Measurements from ENCODE around the gene CPTP. TPM values are rescaled to one million over a fixed set of nuclear protein-coding genes. Genes with fewer than 3 reads are reported as not detected.

Gene CPTP
- total and polyA plus RNA-seq, 2 of the 13 experiments (the other 11 are each of a cell fraction or from before 2014, with no cell fraction given), result 5.5 to 9.3 TPM

DNA sequence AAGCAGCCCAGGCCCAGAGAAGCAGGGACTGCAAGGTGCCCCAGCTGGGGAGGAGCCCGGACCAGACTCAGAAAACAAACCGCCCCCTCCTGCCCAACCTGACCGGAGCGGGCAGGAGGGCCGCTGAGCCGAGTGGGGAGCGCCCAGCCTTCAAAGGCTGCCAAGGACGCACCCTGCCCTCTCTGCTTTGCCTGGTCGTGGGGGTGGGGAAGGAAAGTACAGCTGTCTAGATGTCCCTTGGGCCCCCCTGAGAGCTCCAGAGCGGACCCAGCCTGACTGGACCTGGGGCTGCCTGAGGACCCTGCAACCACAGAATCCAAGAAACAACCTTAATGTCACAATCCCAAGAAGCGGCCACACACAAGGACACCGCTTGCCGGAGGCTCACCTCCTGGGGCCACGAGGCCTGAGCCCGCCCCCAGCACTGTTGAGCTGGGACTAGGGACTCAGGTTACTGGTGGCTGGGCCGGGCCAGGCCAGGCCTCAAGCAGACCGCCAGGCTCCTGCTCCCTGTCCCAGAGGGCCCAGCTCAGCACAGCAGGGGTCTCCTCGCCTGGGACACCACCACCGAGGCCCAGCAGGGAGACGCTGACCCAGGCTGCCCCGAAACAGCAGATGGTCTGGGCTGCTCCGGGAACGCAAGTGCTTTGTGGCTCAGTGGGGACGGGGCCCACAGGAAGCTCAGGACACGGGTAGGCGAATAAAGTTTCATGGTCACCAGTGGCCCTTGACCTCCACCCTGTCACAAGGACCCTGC is 23.2 kb downstream of the CPTP start (continued):
- TF ChIP-seq, protein P1, sequence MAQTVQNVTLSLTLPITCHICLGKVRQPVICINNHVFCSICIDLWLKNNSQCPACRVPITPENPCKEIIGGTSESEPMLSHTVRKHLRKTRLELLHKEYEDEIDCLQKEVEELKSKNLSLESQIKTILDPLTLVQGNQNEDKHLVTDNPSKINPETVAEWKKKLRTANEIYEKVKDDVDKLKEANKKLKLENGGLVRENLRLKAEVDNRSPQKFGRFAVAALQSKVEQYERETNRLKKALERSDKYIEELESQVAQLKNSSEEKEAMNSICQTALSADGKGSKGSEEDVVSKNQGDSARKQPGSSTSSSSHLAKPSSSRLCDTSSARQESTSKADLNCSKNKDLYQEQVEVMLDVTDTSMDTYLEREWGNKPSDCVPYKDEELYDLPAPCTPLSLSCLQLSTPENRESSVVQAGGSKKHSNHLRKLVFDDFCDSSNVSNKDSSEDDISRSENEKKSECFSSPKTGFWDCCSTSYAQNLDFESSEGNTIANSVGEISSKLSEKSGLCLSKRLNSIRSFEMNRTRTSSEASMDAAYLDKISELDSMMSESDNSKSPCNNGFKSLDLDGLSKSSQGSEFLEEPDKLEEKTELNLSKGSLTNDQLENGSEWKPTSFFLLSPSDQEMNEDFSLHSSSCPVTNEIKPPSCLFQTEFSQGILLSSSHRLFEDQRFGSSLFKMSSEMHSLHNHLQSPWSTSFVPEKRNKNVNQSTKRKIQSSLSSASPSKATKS (CRISPR knock-in tag; IDR thresholded peaks at IDR 0.05), result no peak
- TF ChIP-seq HNRNPL (IDR thresholded peaks at IDR 0.05; ENCODE audit: low read depth, low read length), result peak; percentile 92
- TF ChIP-seq KMT2A (CRISPR knock-in tag; IDR thresholded peaks at IDR 0.05), result no peak
- no peak for TF ChIP-seq ZNF720 (CRISPR knock-in tag; IDR thresholded peaks at IDR 0.05)
- no peak for TF ChIP-seq MYNN (CRISPR knock-in tag; IDR thresholded peaks at IDR 0.05; ENCODE audit: low read depth)
- peak; percentile 85; the same call in 1 of the 2 replicates for TF ChIP-seq SNAI1 (CRISPR knock-in tag; IDR thresholded peaks at IDR 0.05; ENCODE audit: borderline replicate concordance)
- no peak for TF ChIP-seq TOPORS (CRISPR knock-in tag; IDR thresholded peaks at IDR 0.05)
- TF ChIP-seq, protein P2, sequence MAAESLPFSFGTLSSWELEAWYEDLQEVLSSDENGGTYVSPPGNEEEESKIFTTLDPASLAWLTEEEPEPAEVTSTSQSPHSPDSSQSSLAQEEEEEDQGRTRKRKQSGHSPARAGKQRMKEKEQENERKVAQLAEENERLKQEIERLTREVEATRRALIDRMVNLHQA (CRISPR knock-in tag; IDR thresholded peaks at IDR 0.05), result no peak
- TF ChIP-seq ZNF382 (CRISPR knock-in tag; IDR thresholded peaks at IDR 0.05; ENCODE audit: borderline replicate concordance), result no peak
- TF ChIP-seq, protein P3, sequence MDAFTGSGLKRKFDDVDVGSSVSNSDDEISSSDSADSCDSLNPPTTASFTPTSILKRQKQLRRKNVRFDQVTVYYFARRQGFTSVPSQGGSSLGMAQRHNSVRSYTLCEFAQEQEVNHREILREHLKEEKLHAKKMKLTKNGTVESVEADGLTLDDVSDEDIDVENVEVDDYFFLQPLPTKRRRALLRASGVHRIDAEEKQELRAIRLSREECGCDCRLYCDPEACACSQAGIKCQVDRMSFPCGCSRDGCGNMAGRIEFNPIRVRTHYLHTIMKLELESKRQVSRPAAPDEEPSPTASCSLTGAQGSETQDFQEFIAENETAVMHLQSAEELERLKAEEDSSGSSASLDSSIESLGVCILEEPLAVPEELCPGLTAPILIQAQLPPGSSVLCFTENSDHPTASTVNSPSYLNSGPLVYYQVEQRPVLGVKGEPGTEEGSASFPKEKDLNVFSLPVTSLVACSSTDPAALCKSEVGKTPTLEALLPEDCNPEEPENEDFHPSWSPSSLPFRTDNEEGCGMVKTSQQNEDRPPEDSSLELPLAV (CRISPR knock-in tag; conservative IDR thresholded peaks at IDR 0.05; ENCODE audit: low read depth), result no peak
- TF ChIP-seq, protein P4, sequence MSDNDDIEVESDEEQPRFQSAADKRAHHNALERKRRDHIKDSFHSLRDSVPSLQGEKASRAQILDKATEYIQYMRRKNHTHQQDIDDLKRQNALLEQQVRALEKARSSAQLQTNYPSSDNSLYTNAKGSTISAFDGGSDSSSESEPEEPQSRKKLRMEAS (IDR thresholded peaks at IDR 0.05), result peak; percentile 63
- no peak for TF ChIP-seq ZNF20 (CRISPR knock-in tag; IDR thresholded peaks at IDR 0.05)
- TF ChIP-seq ZFP36L2 (CRISPR knock-in tag; IDR thresholded peaks at IDR 0.05), result no peak
- TF ChIP-seq, protein P5, sequence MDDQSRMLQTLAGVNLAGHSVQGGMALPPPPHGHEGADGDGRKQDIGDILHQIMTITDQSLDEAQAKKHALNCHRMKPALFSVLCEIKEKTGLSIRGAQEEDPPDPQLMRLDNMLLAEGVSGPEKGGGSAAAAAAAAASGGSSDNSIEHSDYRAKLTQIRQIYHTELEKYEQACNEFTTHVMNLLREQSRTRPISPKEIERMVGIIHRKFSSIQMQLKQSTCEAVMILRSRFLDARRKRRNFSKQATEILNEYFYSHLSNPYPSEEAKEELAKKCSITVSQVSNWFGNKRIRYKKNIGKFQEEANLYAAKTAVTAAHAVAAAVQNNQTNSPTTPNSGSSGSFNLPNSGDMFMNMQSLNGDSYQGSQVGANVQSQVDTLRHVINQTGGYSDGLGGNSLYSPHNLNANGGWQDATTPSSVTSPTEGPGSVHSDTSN (CRISPR knock-in tag; IDR thresholded peaks at IDR 0.05; ENCODE audit: borderline replicate concordance), result no peak
- no peak for TF ChIP-seq ZNF562 (CRISPR knock-in tag; IDR thresholded peaks at IDR 0.05; ENCODE audit: borderline replicate concordance)
- no peak for TF ChIP-seq RFX5 (IDR thresholded peaks at IDR 0.05; ENCODE audit: low read depth, low read length)
- 0 out of 2 replicates have a peak, but pooled peaks have one; percentile 11 for TF ChIP-seq CBX5 (CRISPR knock-in tag; IDR thresholded peaks at IDR 0.05; ENCODE audit: borderline replicate concordance)
- TF ChIP-seq, protein P6, sequence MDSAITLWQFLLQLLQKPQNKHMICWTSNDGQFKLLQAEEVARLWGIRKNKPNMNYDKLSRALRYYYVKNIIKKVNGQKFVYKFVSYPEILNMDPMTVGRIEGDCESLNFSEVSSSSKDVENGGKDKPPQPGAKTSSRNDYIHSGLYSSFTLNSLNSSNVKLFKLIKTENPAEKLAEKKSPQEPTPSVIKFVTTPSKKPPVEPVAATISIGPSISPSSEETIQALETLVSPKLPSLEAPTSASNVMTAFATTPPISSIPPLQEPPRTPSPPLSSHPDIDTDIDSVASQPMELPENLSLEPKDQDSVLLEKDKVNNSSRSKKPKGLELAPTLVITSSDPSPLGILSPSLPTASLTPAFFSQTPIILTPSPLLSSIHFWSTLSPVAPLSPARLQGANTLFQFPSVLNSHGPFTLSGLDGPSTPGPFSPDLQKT (CRISPR knock-in tag; IDR thresholded peaks at IDR 0.05; ENCODE audit: borderline replicate concordance), result no peak
- no peak for TF ChIP-seq RAD51 (IDR thresholded peaks at IDR 0.05; ENCODE audit: borderline replicate concordance)
- TF ChIP-seq MIXL1 (CRISPR knock-in tag; IDR thresholded peaks at IDR 0.05), result no peak
- TF ChIP-seq, protein P7, sequence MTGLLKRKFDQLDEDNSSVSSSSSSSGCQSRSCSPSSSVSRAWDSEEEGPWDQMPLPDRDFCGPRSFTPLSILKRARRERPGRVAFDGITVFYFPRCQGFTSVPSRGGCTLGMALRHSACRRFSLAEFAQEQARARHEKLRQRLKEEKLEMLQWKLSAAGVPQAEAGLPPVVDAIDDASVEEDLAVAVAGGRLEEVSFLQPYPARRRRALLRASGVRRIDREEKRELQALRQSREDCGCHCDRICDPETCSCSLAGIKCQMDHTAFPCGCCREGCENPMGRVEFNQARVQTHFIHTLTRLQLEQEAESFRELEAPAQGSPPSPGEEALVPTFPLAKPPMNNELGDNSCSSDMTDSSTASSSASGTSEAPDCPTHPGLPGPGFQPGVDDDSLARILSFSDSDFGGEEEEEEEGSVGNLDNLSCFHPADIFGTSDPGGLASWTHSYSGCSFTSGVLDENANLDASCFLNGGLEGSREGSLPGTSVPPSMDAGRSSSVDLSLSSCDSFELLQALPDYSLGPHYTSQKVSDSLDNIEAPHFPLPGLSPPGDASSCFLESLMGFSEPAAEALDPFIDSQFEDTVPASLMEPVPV (CRISPR knock-in tag; IDR thresholded peaks at IDR 0.05), result no peak
- peak; percentile 62; the same call in 1 of the 2 replicates for TF ChIP-seq MYC (CRISPR knock-in tag; IDR thresholded peaks at IDR 0.05; ENCODE audit: borderline replicate concordance)
